Tibial nerve (tissue), 3 donors: ENCODE data around the gene LSR.

Source experiments
- CTCF ChIP-seq, 5 experiments: fragments of 200-600 bp in 3 of 5; fragments of 450-650 bp in 2 of 5; sonication (generic) in 3 of 5; IDR thresholded peaks; one replicate each; pipeline ENCODE4 v1.5.1; 2016 to 2019; ENCODE audit warnings: antibody characterized with exemption in 5 of 5, mild to moderate bottlenecking in 3 of 5, moderate library complexity in 2 of 5
- POLR2A ChIP-seq, 2 donors: fragments of 450-650 bp; IDR thresholded peaks; one replicate each; pipeline ENCODE4 v1.6.1; 2017; ENCODE audit warnings: antibody characterized with exemption in 2 of 2, mild to moderate bottlenecking in 2 of 2, moderate library complexity in 2 of 2

- TF ChIP-seq CTCF (IDR thresholded peaks at IDR 0.05): no peak
- no peak for TF ChIP-seq POLR2A (IDR thresholded peaks at IDR 0.05)
These were observed 32.6 kb upstream of the LSR start for GRCh38 chr19:35216016-35216832.
